Measurements from ENCODE around the gene CPT2.

Gene CPT2

GRCh38 chr1:53220171-53220961, 23.7 kb downstream of the CPT2 start, which contains the start of gene CZIB:
CZIB (minus strand) TSS chr1:53220634; CDS start chr1:53220575, 59 bp downstream.
- peak; percentile 91 to 92 for DNase-seq

- no peak for DNase-seq
Measured at GRCh38 chr1:53220962-53221286, 24.3 kb downstream of the CPT2 start.

GRCh38 chr1:53237638-53238037, 41.0 kb downstream of the CPT2 start:
- DNase-seq: no peak

GRCh38 chr1:53238197-53239155, 41.9 kb downstream of the CPT2 start, which contains the start of gene MAGOH:
MAGOH (minus strand) TSS chr1:53238518; CDS start chr1:53238448, 70 bp downstream.
- peak; percentile 95 to 96 for DNase-seq

GRCh38 chr1:53241828-53242227, 45.2 kb downstream of the CPT2 start:
- DNase-seq: no peak

GRCh38 chr1:53242381-53242780, 45.8 kb downstream of the CPT2 start:
- no peak for DNase-seq

- DNase-seq: no peak
Measured at GRCh38 chr1:53244141-53244540, 47.5 kb downstream of the CPT2 start.

GRCh38 chr1:53246261-53247134, 49.9 kb downstream of the CPT2 start:
- no peak for DNase-seq

- no peak for DNase-seq
Measured at GRCh38 chr1:53249706-53250105, 53.1 kb downstream of the CPT2 start.

- DNase-seq: no peak
Measured at GRCh38 chr1:53250325-53250724, 53.7 kb downstream of the CPT2 start.

GRCh38 chr1:53254011-53254640, 57.5 kb downstream of the CPT2 start:
- DNase-seq: no peak

- DNase-seq: no peak
Measured at GRCh38 chr1:53255031-53255430, 58.4 kb downstream of the CPT2 start.

GRCh38 chr1:53256511-53257453, 60.2 kb downstream of the CPT2 start:
- DNase-seq: no peak

GRCh38 chr1:53257454-53258081, 60.9 kb downstream of the CPT2 start:
- DNase-seq: no peak

- DNase-seq: no peak
Measured at GRCh38 chr1:53258216-53258615, 61.6 kb downstream of the CPT2 start.

- DNase-seq: no peak
Measured at GRCh38 chr1:53259932-53260331, 63.3 kb downstream of the CPT2 start.

- DNase-seq: no peak
Measured at GRCh38 chr1:53260631-53261247, 64.1 kb downstream of the CPT2 start.

- no peak for DNase-seq
Measured at GRCh38 chr1:53262000-53262399, 65.4 kb downstream of the CPT2 start.
